Lower leg skin (tissue), 3 donors: ENCODE measurements around the gene RYR2.

Experiments used
- CTCF ChIP-seq, 3 donors: fragments of 450-650 bp; IDR thresholded peaks; one replicate each; pipeline ENCODE4 v1.5.1; 2016; ENCODE audit warnings: antibody characterized with exemption in 3 of 3, mild to moderate bottlenecking in 3 of 3, moderate library complexity in 2 of 3
- POLR2A ChIP-seq, 2 donors: fragments of 450-650 bp; IDR thresholded peaks; one replicate each; pipeline ENCODE4 v1.6.1; 2016 to 2017; ENCODE audit warnings: antibody characterized with exemption in 2 of 2, mild to moderate bottlenecking in 1 of 2, moderate library complexity in 1 of 2

- TF ChIP-seq CTCF (IDR thresholded peaks at IDR 0.05) = no peak
- no peak for TF ChIP-seq POLR2A (IDR thresholded peaks at IDR 0.05)
Measured at GRCh38 chr1:237035759-237036158, 6.2 kb upstream of the RYR2 start.
